GM21619 (cell line): ENCODE results near the gene SLC25A11.
"Not testable (repeated sequence)": the region's sequence is repeated elsewhere in the genome, so short reads cannot be mapped to it uniquely, and the experiment has no call there.

Experiments
- ATAC-seq: cut with Tn5 transposase; IDR thresholded peaks from one replicate; pipeline ENCODE4 v1.9.1; 2021; ENCODE audit not compliant: unreplicated experiment

Gene SLC25A11

GRCh38 chr17:4945176-4945943 lies 5.5 kb upstream of the SLC25A11 start:
- ATAC-seq, result peak; percentile 19

GRCh38 chr17:4944554-4945175 lies 4.8 kb upstream of the SLC25A11 start:
- no peak for ATAC-seq

- no peak for ATAC-seq
Measured at GRCh38 chr17:4944163-4944553, 4.3 kb upstream of the SLC25A11 start.

- no peak for ATAC-seq
Measured at GRCh38 chr17:4942760-4943508, 3.1 kb upstream of the SLC25A11 start.

- ATAC-seq, result no peak
Measured at GRCh38 chr17:4941319-4941610, 1.4 kb upstream of the SLC25A11 start.

GRCh38 chr17:4940555-4941318 lies 891 bp upstream of the SLC25A11 start:
- no peak for ATAC-seq

GRCh38 chr17:4939546-4939795 lies 375 bp downstream of the SLC25A11 start:
- peak; percentile 11 for ATAC-seq

GRCh38 chr17:4938688-4939545 lies 929 bp downstream of the SLC25A11 start:
- ATAC-seq, result no peak

- no peak for ATAC-seq
Measured at GRCh38 chr17:4938069-4938491, 1.8 kb downstream of the SLC25A11 start.

GRCh38 chr17:4937553-4937952 lies 2.3 kb downstream of the SLC25A11 start:
- ATAC-seq, result no peak

- no peak for ATAC-seq
Measured at GRCh38 chr17:4936436-4936835, 3.4 kb downstream of the SLC25A11 start.

GRCh38 chr17:4935650-4936049 lies 4.2 kb downstream of the SLC25A11 start:
- no peak for ATAC-seq

- ATAC-seq, result no peak
Measured at GRCh38 chr17:4934173-4934979, 5.5 kb downstream of the SLC25A11 start.

GRCh38 chr17:4933646-4934045 lies 6.2 kb downstream of the SLC25A11 start:
- ATAC-seq, result no peak

GRCh38 chr17:4932756-4933155 lies 7.1 kb downstream of the SLC25A11 start:
- ATAC-seq, result no peak

- ATAC-seq, result no peak
Measured at GRCh38 chr17:4931963-4932362, 7.9 kb downstream of the SLC25A11 start, which contains the start of gene GP1BA. TSS of gene GP1BA (plus strand) at chr17:4932277. CDS start at chr17:4932605, 328 bp downstream.

- ATAC-seq, result no peak
Measured at GRCh38 chr17:4928881-4929280, 11.0 kb downstream of the SLC25A11 start.

GRCh38 chr17:4926577-4927335 lies 13.1 kb downstream of the SLC25A11 start:
- ATAC-seq, result not testable (repeated sequence)

- no peak for ATAC-seq
Measured at GRCh38 chr17:4921320-4921719, 18.5 kb downstream of the SLC25A11 start.
